Adrenal gland (tissue), 5 donors: Measurements from ENCODE around the gene THSD4.

ENCODE experiments used
- CTCF ChIP-seq, 6 experiments: fragments of 450-650 bp in 4 of 6; fragments of 200-600 bp in 2 of 6; sonication (generic) in 1 of 6; IDR thresholded peaks; 1 replicate in 5 of 6; 2 replicates in 1 of 6; pipeline versions ENCODE4 v1.5.1 to v1.8.0; 2016 to 2021; ENCODE audit warnings: antibody characterized with exemption in 6 of 6, mild to moderate bottlenecking in 2 of 6, moderate library complexity in 1 of 6
- POLR2A ChIP-seq, 2 donors: fragments of 450-650 bp; IDR thresholded peaks; one replicate each; pipeline ENCODE4 v1.6.1; 2017; ENCODE audit warnings: antibody characterized with exemption in 2 of 2, mild to moderate bottlenecking in 2 of 2, moderate library complexity in 1 of 2
- donor health status: DM: no; HTN: no; CAD: no.

GRCh38 chr15:71430782-71431181 is 315.5 kb downstream of the THSD4 start:
- TF ChIP-seq CTCF (IDR thresholded peaks at IDR 0.05), result no peak
- no peak for TF ChIP-seq POLR2A (IDR thresholded peaks at IDR 0.05)
